Pons (tissue), 1 donor: Measurements from ENCODE around the gene INPP1.
A peak's percentile ranks its signal among the peaks of the same experiment; 100 is the strongest.

ENCODE experiments used
- DNase-seq: peaks from one replicate; pipeline ENCODE4 v3.0.0-alpha.2; 2016; ENCODE audit warnings: low spot score

Gene INPP1

GRCh38 chr2:190408538-190409271, 65.3 kb downstream of the INPP1 start:
- DNase-seq = peak; percentile 73

DNA sequence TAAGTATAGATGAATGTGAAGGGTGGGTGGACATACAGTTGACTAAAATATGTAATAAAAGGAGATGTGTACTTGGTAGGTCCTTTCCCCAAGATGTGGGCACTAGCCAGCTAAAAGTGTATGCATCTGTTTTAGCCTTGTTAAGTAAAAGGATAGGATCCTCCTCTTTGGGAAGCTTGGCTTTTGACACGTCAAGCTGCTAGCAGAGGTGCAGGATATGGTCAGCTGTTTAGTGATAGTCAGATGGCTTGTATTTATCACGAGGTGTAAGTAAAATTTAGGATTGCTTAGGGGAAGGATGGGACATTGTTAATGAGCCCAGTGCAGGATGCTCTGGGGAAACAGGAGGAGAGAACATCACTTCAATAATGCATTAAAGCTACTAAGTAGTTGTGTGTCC, 66.2 kb downstream of the INPP1 start:
- peak; percentile 73 for DNase-seq

- DNase-seq = no peak
These were observed 66.8 kb downstream of the INPP1 start for GRCh38 chr2:190410166-190410565.

DNA sequence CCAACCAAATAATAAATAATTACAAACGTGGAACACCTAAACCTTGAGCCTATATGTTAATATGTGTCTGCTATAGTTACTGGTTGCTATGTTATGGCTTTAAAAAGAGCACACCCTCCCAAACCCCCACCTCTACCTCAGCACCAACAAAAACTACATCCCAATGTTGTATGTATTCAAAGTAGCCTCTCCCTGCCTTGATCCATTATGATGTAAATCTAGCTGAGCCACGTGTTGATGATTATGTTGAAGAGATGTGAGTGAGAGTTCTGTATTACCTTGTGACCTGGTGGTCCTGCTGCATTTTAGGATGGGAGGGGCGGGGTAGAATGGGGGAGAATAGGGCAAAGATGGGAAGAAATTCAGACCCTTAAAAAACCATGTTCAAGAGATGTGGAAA, 69.6 kb downstream of the INPP1 start:
- DNase-seq = no peak

GRCh38 chr2:190413421-190413820, 70.0 kb downstream of the INPP1 start:
- peak; percentile 54 for DNase-seq

DNA sequence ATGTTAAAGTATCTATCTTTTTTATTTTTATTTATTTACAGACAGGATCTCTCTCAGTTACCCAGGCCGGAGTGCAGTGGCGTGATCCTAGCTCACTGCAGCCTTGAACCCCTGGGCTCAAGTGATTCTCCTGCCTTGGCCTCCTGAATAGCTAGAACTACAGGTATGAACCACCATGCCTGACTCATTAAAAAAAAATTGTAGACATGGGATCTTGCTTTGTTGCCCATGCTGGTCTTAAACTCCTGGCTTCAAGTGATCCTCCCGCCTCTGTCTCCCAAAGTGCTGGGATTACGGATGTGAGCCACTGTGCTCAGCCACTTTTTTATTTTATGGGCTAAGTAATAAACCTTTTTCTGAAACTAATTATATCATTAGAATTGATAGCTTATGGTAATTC, 71.9 kb downstream of the INPP1 start:
- DNase-seq = no peak

DNA sequence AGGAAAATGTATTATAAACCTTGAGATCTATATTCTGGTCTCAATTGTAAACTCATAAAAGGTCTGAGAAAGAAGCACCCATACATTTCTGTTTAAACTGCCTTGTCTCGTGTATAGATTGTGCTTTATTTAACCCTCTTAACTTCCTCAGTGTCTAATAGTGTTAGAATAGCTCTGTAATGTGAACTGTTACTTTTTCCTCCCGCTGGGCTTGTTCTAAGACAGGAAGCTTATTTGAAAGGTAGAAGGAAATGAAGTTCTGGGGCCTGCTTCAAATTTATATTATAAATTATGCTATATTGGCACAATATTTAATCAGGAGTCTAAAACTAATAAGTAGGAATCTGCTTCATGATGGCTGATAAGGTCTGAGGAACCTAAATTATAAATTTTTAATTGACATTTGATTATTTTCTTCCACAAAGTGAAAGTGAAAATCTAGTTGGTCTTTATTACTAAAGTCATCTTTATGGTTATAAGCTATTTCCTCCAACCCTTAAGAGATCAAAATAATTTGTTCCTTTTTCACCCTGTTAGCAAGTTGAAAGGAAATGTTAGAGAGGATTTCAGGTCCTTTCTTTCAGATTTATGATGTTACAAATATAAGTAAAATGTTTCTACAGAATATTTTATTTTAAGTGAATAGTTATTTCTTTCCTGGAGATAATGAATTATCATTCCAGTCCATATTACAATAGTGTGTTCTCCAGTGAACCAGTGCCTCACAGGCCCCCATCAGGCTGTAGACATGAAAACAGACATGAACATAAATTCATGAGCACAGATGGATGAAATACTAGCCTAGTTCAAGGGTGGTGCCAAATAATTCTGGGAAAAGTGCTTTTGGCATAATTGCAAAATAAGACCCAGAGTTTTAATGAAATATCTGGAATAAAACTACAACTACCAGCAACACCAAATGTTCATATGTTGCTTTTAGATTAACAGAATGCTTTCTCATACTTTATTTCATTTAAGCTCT, 72.7 kb downstream of the INPP1 start:
- DNase-seq = no peak

GRCh38 chr2:190417045-190417842, 73.9 kb downstream of the INPP1 start:
- no peak for DNase-seq

GRCh38 chr2:190418727-190419126, 75.3 kb downstream of the INPP1 start:
- no peak for DNase-seq

DNA sequence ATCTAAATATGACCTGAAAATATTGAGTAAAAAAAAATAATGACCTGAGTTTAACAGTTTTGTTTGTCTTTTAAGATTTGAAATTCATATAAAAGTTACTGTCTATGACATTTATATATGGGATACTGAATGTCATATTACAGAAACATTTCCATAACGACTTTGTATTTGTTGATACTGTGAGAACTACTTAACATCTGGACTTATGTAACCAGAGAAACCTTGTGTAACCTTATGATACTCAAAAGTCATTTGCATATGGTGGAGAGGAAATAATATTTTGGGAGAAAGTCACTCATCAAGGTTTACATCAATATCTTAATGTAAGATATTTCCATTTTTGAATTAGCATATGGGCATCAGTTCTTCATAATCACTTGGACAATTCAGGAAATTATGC, 77.4 kb downstream of the INPP1 start:
- no peak for DNase-seq
